Measurements from ENCODE around the gene CPNE4.
A peak's percentile ranks its signal among the peaks of the same experiment; 100 is the strongest.
"Not testable (repeated sequence)": the region's sequence is repeated elsewhere in the genome, so short reads cannot be mapped to it uniquely, and the experiment has no call there.

The CPNE4 gene

GRCh38 chr3:132034486-132035464, at the start of gene CPNE4:
Gene CPNE4 (minus strand): TSS chr3:132035014.
- FAIRE-seq = no peak
- DNase-seq (ENCODE audit: low spot score) = peak; percentile 95

GRCh38 chr3:132083583-132084279, 48.9 kb upstream of the CPNE4 start:
- DNase-seq (ENCODE audit: low spot score) (peak; percentile 43), FAIRE-seq (no peak)

GRCh38 chr3:132083159-132083558, 48.3 kb upstream of the CPNE4 start:
- FAIRE-seq = no peak
- DNase-seq (ENCODE audit: low spot score) = no peak

GRCh38 chr3:132079147-132079546, 44.3 kb upstream of the CPNE4 start:
- FAIRE-seq (no peak), DNase-seq (ENCODE audit: low spot score) (no peak)

- FAIRE-seq (no peak), DNase-seq (ENCODE audit: low spot score) (no peak)
These were observed 39.0 kb upstream of the CPNE4 start for GRCh38 chr3:132073771-132074170.

- DNase-seq (ENCODE audit: low spot score) (no peak), FAIRE-seq (no peak)
These were observed 36.2 kb upstream of the CPNE4 start for GRCh38 chr3:132071043-132071442.

GRCh38 chr3:132064114-132064513, 29.3 kb upstream of the CPNE4 start:
- FAIRE-seq = no peak

GRCh38 chr3:132062535-132062934, 27.7 kb upstream of the CPNE4 start:
- DNase-seq (ENCODE audit: low spot score) = no peak
- FAIRE-seq = no peak

More at GRCh38 chr3:132064114-132064513, 29.3 kb upstream of the CPNE4 start:
- no peak for DNase-seq (ENCODE audit: low spot score)

GRCh38 chr3:132055872-132056271, 21.1 kb upstream of the CPNE4 start:
- DNase-seq (ENCODE audit: low spot score) = no peak

DNA sequence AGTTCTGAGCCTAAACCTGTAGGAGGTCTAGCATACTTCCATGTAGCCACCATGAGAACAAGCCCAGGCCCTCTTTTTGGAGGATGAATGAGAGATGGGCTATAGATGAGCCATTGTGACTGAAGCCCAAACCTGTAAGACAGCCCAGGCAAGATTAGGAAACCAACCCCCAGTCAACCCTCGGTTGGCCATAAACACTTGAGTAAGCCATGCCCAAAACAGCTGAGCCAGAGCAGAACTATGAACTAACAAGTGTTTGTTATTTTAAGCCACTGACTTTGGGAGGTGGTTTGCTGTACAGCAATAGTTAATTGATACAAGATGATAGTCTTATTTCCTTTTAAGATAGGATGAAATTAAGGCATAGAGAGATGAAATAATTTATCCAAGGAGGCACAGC, 12.4 kb upstream of the CPNE4 start:
- DNase-seq (ENCODE audit: low spot score) (no peak), FAIRE-seq (no peak)

More at GRCh38 chr3:132055872-132056271, 21.1 kb upstream of the CPNE4 start:
- FAIRE-seq = no peak

DNA sequence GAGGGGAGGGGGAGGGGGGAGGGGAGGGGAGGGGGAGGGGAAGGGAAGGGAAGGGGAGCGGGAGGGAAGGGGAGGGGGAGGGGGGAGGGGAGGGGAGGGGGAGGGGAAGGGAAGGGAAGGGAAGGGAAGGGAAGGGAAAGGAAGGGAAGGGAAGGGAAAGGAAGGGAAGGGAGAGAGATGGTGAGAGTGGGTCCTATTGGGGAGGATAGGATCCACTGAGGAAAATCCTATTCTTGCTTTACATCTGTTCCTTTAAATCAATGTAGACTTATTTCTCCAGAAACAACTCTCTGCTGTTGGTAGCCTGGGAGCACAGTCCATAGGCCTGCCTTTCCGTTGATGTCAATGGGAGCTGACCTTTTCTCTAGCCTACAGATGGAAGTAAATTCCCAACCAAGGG, 10.1 kb upstream of the CPNE4 start:
- not testable (repeated sequence) for FAIRE-seq; DNase-seq (ENCODE audit: low spot score)

GRCh38 chr3:132042681-132043080, 7.9 kb upstream of the CPNE4 start:
- no peak for FAIRE-seq
- no peak for DNase-seq (ENCODE audit: low spot score)

DNA sequence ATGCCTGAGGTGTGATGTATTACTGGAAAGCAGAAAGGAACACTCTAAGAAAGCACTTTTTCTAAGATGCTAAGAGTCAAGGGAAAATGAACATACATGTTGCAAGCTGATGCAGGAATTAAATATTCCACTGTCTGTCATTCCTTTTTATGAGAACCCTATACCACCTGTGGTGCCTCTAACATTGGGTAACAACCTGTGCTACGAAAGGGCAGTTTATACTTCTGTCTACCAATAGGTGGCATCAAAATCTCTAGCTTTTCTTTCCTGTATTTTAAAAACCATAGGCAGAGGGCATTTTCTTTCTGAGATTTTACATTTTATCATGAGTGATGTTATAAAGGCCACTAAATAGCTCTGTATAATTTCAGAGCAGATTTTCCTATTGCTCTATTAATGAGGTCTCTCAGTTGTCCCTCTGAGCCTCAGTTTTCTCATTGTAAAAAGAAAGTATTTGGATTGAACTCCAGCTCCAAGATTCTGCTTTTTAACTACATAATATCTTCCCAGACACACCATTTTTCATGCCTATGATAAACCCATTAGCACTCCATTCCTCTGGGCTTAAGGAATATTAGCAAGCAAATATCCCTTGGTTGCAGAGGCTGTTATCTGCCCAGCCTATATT, 3.5 kb upstream of the CPNE4 start:
- FAIRE-seq = no peak

GRCh38 chr3:132037581-132037980, 2.8 kb upstream of the CPNE4 start:
- DNase-seq (ENCODE audit: low spot score) = no peak

More for the DNA sequence above, 3.5 kb upstream of the CPNE4 start:
- peak; percentile 16 for DNase-seq (ENCODE audit: low spot score)

DNA sequence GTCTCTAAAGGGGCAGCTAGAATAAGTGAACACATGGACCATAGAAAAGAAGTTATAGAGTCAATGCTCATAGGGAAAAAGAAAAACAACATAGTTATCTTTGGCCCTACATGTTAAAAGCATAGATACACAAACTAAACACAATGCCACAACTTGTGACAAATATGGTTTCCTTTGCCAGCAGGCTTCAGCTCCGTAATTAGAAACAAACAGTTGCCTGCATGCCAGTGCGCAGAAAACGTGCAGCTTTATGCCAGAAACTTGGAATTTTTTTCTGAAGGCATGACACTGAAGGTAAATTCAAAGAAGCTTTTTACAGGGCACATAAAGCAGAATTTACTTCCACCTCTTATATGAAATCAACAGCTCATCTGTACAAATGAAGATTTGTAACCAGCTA, 2.2 kb upstream of the CPNE4 start:
- no peak for DNase-seq (ENCODE audit: low spot score)
- FAIRE-seq = no peak

More at GRCh38 chr3:132037581-132037980, 2.8 kb upstream of the CPNE4 start:
- FAIRE-seq = no peak

- no peak for DNase-seq (ENCODE audit: low spot score)
- no peak for FAIRE-seq
These were observed 723 bp downstream of the CPNE4 start for GRCh38 chr3:132034097-132034485.

GRCh38 chr3:132033471-132033870, 1.3 kb downstream of the CPNE4 start:
- no peak for DNase-seq (ENCODE audit: low spot score)

DNA sequence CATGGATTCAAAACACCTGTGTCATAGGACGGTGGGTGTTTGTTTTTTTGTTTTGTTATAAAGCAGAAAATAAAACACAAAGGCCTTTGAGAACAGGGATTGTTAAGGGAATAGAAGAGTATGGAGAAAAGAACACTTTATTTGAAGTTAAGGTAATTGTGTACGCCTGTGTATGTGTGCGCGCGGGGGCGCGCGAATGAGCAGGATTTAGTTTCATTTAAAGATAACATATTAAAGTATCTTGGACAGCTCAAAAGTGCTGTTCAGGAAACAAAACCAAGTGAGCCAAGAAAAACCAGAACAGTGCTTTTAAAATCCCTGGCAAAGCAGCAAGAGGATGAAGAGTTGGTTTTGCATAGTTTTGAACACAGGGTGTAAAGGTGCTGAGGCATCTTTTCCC, 1.9 kb downstream of the CPNE4 start:
- no peak for DNase-seq (ENCODE audit: low spot score)
- FAIRE-seq = no peak

More at GRCh38 chr3:132033471-132033870, 1.3 kb downstream of the CPNE4 start:
- FAIRE-seq = no peak

DNA sequence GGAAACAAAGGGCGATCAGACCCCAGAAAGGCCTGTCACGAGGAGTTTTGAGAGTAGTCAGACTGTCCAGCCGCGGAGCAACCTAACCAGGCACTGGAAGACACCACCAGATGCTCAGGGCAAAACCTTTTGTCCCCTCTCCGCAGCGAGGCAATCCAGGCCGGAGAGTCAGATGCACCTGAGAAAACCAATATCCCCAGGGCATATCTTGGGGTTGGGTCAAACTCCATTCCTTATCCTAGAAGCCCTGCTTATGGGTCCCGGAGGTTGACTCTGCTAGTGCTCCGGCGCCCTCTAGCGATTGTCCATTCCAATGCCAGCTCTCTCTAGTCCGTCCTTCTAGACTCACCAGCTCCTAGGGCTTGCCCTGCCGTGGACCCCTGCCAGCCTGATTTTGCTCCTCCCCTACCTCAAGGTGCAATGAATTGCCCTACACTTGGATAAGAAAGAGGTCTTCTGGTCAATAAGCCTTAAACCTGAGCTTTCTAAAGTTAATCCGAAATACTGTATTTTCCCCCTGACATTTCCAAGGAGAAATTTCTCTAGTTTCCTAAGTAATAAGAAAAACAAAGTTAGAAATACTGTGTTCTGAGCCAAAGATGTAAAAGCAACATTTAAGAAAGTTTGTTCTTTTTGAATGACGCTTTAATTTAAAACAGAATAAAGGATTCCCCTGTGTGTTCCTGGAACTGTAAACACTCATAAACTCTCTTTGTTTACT, 5.5 kb downstream of the CPNE4 start:
- no peak for FAIRE-seq
- DNase-seq (ENCODE audit: low spot score) = peak; percentile 78

GRCh38 chr3:132022914-132023313, 11.9 kb downstream of the CPNE4 start:
- FAIRE-seq = no peak
- DNase-seq (ENCODE audit: low spot score) = no peak

GRCh38 chr3:132020058-132020457, 14.8 kb downstream of the CPNE4 start:
- DNase-seq (ENCODE audit: low spot score) = no peak
- no peak for FAIRE-seq

Data from urothelium cell line (cell line).